Germinal center (tissue), 1 donor: ENCODE data around the gene UBE2U.
A peak's percentile ranks its signal among the peaks of the same experiment; 100 is the strongest.
"Not testable (repeated sequence)": the region's sequence is repeated elsewhere in the genome, so short reads cannot be mapped to it uniquely, and the experiment has no call there.

Experiments
- DNase-seq: peaks from one replicate; pipeline ENCODE4 v3.0.0; 2012; ENCODE audit warnings: mixed read lengths, low spot score

Gene UBE2U

DNA sequence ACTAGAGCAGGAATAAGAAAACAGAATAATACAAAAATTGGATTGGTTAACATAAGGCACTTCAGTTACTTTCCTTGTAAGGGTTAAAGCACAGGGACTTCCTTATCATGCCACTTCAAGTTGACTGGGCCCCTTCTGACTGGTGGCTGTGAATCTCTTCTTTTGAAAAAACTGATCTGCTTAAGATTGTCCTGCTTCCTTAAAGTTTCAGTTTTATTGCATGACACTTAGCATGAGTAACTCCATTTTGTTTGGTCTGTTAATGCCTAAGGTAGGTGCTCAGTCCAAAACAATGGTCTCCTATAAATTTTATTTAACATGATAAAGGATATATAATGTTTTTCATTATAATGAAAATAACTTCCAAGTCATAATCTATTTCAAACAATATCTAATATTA lies 37.6 kb downstream of the UBE2U start:
- no peak for DNase-seq

DNA sequence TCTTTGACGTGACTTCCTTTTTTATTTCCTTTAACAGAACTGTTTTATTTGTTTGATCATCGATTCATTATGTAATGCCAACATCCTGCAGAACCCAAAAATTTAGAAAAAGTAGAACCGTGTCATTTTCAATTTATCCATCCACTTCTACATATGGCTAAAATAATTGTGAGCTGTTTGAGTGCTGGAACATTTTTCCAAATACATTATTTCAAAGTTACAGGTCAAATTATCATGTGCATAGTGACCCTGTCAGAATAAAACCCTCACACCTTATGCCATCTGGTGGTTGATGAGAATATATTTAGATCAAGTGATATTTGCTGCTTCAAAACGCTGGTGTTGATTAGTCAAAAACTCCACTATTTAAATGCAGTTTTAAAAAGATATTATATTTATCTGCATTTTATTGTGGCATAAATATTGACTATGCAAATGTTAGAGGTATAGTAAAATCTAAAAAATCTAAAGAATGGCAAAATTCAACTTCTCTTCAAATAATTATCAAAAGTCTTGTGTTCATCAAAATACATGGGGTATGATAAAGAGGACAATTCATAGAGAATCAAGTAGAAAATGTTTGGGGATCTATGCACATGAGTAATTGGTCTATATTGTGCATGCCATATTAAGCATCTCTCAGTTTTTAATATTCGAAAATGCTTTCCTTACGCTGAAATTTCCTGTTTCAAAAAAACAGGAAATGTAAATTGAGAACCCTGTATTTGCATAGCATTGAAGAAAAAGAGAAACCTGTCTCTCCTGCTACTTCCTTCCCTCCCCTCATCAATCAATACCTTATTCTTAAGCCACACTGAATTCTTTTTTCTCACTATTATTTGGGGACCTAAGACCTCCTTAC lies 39.7 kb downstream of the UBE2U start:
- peak; percentile 17 for DNase-seq

DNA sequence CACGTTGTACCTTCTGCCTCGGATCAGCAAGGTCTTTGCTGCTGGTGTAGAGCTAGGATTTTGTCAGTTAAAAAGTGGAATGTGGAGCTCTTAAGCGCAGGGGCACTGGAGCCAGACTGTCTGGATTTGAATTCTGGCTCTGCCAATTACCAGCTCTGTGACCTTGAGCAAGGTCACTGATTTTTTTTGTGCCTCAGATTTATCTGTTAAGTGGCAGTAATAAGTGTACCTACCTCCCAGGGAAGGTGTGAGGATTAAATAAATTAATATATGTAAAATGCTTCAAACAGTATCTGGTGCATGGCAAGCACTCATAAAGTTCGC lies 40.3 kb downstream of the UBE2U start:
- no peak for DNase-seq

DNA sequence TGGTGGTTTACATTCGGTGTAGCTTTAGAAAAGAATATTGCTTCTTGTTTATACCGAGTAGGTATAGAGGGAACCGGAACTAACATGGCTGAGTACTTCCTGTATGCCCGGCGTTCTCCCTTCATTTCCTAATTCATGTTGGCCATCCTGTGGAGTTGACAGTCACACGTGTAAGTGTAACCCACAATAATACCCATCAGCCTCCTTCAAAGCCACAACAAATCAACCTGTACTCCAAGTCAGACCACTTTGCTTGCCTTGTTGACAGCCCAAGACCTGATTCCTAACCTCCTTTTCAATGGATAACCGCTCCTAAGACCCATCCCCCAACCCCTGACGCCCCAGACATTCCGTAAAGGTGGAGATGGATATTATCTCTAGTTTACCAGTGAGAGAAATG lies 42.1 kb downstream of the UBE2U start:
- DNase-seq = no peak

DNA sequence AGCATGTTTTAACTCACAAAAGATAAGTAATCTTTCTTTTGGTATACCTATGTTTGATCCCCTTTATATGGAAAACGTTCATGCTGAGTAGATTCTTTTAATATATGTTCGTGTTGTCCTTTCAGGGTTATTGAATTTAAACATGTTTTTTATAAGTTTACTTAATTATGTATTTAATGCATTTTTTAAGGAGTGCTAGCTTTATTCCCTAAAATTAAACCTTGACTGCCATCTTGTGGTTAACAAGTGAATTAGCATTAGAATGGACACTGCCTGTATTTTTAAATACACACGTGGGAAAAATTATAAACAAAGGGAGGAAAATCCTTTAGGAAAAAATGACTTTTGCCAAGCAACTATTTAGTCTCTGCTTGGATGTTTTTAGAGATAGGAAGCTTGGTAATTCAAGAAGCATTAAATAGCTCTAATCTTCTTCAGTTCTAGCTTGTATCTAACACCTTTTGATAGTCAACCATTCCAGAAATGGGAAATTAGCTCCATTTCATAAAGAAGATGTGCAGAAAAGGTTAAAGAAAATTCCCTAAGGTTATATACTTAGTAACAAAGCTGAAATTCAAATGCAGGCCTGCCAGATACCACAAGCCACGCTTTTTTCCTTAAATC lies 43.0 kb downstream of the UBE2U start:
- peak; percentile 20 for DNase-seq

DNA sequence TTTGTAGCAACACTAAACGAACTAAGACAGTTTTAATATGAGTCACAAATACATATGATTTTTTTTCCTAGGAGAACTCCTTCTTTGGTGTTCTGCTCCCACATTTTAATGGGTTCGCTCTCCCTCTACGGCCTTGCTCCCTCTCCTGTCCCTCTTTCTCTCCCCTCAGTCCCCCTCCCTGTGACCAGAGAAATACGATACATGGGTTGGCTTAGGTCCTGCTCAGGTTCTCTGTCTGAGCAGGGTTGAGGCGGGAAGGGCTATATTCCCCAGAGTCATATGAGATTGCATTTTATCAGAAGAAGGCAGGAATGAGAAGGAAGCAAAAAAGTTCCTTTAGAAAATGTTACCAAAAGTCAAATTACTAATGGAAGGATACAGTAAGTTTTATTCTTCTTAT lies 44.6 kb downstream of the UBE2U start:
- no peak for DNase-seq

DNA sequence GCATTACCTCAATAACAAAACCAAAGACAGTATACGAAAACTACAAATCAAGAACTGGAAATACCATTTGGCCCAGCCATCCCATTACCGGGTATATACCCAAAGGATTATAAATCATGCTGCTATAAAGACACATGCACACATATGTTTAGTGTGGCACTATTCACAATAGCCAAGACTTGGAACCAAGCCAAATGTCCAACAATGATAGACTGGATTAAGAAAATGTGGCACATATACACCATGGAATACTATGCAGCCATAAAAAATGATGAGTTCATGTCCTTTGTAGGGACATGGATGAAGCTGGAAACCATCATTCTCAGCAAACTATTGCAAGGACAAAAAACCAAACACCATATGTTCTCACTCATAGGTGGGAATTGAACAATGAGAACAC lies 47.0 kb downstream of the UBE2U start:
- not testable (repeated sequence) for DNase-seq

DNA sequence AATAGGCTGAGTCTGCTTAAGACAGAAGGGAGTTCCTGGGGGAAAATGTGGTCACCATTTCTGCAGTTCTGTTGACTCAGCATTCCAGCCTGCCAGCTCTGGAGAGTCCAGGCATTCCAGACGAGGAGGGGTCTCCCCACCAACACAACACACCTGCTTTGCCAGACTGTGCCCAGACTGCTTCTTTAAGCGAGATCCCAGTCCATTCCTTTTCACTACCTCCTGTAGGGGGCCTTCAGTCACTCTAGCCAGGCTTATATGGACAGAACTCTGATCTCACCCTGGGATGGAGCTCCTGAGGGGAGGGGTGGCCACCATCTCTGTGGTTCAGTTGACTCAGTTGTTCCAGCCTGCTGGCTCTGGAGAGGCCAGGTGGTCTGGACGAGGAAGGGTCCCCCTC lies 48.5 kb downstream of the UBE2U start:
- DNase-seq = no peak

DNA sequence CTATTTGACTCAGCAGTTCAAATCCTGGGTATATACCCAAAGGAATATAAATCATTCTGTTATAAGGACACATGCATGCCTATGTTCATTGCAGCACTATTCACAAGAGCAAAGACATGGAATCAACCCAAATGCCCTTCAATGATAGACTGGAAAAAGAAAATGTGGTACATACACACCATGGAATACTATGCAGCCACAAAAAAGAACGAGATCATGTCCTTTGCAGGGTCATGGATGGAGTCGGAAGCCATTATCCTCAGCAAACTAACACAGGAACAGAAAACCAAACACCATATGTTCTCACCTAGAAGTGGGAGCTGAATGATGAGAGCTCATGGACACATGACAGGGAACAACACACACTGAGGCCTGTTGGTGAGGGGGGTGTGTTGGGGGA lies 53.8 kb downstream of the UBE2U start:
- not testable (repeated sequence) for DNase-seq

DNA sequence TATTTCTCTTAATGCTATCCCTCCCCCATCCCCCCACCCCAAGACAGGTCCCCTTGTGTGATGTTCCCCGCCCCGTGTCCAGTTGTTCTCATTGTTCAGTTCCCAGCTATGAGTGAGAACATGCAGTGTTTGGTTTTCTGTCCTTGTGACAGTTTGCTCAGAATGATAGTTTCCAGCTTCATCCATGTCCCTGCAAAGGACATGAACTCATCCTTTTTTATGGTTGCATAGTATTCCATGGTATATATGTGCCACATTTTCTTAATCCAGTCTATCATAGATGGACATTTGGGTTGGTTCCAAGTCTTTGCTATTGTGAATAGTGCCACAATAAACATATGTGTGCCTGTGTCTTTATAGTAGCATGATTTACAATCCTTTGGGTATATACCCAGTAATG lies 55.0 kb downstream of the UBE2U start:
- DNase-seq = not testable (repeated sequence)

DNA sequence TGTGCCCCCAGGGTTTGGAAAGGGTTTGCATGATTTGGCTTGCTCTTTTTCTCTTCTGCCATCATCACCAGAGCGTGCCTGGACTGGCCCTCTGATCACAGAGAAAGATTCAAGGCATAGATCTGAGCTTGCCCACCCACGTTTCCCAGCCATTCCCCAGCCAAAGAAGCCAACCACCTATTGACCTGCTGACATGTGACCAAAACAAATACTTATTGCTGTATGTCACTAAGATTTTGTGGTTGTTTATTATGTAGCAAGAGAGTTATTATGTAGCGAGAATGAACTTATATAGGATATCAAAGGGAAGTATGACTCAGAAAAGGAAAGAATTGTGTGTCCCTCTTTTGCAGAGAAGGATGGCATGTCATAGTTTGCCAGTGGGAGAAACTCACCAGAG lies 59.9 kb downstream of the UBE2U start:
- DNase-seq = no peak

DNA sequence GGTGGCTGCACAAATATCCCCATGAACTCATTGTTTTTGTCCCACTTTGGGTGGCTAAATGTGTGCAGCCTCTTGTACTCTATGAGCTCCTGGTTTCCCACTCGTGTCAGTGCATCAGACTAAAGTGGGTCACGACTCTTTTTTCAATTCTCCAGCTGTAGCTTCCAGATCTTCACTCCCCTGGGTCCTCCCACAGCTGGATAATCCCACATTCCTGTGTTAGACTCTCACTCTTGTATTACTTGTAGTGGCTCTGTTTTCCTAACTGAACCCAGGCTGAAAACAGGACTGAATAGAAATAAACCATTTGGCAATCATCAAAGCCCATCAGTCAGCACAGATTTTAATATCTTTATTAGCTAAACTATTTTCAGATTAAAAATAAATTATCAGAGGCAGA lies 60.4 kb downstream of the UBE2U start:
- no peak for DNase-seq

DNA sequence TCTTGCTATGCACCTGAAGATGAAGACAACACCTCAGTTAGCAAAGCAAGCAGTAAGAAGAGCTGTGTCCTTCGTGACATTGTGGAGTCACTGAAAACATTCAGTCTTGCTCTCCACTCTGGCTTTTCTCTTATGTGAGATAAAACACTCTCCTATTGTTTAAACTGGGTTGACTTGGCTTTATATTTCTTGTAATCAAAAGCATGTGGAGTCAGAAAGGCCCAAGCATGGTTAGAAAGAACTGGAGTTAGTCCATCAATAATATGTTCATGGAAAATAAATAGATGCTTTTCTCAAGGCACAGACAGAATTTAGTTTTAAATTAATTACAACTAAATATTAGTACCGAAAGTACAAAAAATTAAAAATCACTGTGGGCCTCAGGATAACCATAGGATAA lies 61.7 kb downstream of the UBE2U start:
- DNase-seq = no peak

DNA sequence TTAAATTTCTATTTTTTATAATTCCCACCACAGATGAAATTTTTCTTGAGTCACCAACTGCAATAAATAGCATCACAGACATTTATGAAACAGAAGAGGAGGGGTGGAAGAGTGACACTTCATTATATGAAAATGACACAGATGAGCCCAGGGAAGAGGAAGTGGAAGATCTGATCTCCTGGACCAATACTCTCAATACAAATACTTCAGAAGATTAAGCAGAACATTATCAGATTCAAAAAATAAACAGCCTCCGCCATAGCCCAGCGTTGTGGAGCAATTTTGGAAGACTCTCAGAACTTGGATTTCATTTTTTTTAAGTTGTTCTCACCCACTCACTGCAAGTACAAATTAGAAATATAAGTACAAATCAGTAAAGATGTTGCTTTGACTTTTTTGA lies 63.6 kb downstream of the UBE2U start:
- DNase-seq = no peak

DNA sequence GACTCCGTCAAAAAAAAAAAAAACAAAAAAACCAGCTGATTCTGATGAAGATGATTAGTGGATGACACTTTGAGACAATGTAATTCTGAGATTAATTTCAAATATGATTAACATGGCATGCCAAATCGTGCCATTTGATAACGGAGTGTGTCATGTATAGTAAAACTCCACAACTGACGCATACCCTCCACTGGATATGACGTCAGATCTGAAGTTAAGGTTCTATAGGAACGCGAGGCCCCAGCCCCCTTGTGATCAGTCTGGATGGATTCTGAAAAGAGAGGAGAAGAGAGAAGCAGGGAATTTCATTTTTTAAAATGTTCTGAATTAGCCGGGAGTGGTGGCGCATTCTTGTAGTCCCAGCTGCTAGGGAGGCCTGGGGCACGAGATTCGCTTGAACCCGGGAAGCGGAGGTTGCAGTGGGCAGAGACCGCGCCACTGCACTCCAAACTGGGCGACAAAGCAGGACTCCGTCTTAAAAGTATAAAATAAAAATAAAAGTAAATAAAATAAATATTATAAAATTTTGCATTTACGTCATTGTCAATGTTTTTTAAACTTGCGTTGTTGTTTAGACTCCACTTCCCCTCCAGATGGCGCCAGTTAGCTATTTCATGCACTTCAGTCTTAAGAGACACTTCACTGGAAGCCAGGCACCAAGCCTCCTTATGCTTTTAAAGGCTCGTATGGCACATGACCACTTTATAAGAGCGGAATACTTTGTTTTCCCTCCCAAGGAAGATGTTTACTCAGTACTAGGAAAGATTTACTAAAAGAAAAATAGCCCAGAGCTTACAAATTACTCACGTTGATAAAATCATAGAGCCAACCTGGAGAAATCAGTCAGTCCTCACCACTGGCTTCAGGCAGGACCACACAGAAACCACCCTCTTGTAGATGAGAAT lies 65.5 kb downstream of the UBE2U start:
- peak; percentile 42 for DNase-seq

DNA sequence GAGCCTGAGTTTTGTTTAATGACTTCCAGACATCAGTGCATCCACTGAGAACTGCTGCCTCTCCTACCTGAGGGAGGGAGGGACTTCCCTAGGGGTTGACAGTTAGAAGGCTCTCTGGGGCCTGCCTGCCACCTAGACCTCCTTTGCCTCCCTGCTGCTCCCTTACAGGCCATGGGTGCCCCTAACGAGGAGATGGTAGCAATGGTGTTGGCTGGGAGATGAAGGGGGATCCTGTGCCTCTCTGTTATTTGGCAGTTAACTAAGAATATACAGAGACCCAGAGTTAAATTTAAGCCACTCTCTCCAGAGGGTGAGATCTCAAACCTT lies 66.1 kb downstream of the UBE2U start:
- no peak for DNase-seq

DNA sequence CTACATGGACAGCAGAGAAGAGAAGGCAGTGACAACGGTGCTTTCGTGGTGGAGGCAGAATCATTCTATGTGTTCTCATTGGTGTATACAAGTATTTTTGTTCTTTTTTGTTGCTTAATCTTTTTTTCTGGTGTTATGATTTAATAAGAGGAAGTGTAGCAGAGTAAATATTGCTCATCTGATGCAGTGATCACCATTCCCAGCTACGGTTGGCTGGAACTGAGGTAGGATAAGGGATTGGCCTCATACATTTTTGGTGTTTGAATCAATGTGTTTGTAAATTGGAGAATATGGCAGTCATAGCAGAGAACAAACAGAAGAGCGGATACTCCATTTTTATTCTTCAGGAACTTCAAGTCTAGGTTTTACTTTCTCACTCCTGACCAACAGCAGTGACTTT lies 76.6 kb downstream of the UBE2U start:
- DNase-seq = no peak

DNA sequence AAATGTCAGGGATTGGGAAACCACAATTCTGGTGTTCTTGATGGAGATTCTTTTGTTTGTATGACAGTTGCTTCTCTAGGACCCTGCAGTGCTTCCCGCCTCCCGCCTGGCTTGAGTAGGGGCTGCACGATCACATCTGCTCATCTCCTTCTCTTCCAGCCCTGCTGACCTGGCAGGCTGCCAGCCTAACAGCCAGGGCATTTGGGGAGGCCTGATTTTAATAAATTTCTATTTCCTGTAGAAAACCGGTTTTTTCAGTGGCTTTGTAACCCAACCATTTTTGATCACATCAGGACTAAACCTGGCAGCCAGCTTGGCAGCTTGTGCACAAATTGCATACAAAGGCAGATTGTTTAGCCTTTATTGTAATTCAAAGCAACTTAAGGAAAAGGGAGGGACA lies 78.9 kb downstream of the UBE2U start:
- no peak for DNase-seq

DNA sequence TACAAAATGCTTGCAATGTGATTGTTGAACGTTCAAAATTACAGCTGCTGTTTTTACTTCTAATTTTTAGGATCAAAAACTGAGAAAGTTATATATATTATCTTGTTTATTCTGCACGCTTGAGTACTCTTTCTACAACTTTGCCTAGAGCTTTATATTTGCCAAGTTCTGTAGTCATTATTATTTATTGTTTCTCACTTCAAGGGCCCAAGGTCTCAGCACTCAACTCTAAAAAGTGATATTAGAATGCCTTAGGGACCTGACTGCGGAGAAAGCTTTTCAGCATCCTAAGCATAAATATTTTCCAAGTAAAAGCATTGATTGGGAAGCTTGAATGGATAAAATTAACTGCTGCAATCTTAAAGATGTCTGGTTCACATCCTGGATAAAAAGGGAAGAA lies 83.6 kb downstream of the UBE2U start:
- DNase-seq = no peak

DNA sequence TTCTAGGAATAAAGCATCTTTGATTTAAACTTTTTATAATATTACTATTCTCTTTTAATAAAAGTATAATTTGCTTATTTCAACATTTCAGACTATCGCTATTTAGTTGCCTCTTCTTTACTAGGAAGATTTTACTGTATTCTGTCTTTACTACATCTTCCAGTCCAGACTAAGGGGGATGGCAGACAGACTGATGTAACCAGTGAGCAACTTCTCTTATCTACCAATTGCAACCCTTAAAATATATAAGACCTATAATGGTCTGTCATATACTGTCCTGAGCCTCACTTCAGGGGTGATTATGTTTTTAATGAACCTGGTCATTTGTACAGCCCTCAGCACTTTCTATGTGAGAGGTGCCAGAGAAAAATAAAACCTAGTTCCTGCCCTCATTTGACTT lies 87.0 kb downstream of the UBE2U start:
- DNase-seq = no peak

DNA sequence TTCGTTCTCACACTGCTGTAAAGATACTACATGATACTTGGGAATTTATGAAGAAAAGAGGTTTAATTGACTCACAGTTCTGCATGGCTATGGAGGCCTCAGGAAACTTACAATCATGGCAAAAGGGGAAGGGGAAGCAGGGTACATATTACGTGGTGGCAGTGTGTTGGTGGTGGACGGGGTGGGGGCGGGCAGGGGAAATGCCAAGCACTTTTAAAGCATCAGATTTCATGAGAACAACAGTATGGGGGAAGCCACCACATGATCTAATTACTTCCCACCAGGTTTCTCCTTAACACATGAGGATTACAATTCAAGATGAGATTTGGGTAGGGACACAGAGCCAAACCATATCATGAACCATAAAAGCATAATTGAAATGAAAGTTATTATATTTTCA lies 88.5 kb downstream of the UBE2U start:
- no peak for DNase-seq

DNA sequence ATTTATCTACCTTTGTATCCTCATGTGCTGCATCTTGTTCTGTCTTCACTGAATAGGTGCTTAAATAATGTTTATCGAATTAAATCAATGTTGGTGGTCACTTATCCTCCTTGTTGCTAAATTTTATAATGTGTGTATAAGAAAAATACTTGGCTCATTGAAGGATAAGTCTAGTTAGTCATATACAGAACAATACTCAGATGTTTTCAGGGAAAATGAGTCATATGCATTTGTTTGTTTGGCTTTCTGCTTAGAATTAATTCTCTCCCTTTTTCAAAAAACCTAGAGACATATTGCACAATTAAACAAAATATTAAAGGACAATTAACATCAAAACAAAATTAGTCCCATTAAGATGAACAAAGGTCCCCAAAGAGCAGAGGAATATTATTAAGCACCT lies 89.0 kb downstream of the UBE2U start:
- no peak for DNase-seq

DNA sequence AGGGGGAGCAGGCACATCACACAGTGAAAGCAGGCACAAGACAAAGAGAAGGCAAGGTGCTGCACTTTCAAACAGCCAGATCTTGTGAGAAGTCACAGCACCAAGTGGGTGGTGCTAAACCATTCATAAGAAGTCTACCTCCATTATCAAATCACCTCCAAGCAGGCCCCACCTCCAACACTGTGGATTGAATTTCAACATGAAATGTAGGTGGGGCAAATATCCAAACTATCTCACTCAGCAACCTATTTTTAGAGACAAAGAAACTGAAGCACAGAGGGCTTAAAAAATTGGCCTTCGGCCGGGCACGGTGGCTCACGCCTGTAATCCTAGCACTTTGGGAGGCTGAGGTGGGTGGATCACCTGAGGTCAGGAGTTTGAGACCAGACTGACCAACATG lies 90.4 kb downstream of the UBE2U start:
- no peak for DNase-seq
